HG03159 (cell line): ENCODE data around the gene CTNNBIP1.

Experiments used
- ATAC-seq: cut with Tn5 transposase; IDR thresholded peaks from one replicate; pipeline ENCODE4 v1.9.1; 2021; ENCODE audit warnings: mild to moderate bottlenecking, moderate library complexity; ENCODE audit not compliant: unreplicated experiment

Gene CTNNBIP1

DNA sequence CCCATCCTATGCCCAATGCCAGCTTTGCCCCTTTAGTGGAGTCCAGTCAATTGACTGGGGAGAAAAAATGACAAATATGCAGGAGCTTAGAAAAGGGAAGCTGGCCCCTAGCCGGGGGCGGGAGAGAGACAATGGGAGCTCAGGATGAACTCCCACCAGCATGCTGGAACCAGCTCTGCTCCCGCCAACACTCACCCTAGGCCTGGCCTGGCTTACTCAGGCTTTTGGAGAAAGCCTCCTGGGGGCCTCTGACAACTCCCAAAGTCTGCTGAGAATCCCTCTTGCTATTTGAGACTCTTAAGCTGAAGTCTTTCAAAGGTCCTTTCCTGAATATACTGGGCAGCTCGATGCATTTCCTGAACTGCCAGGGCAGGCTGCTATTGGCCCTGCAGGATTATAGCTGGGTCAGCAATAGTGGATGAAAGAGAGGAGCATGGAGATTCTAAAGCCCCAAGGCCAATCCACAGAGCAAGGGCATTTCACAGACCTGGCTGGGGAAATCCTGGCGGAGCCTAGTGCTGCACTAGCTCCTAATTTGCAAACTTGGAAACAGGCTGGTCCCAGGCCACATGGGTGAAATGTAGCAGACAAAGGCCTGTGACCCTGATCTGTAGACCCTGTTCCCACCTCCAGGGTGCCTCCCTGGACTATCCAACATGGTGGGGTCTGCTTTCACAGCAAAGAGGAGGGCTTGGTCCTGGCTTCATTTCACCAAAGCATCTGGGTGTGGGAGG is 50.6 kb downstream of the CTNNBIP1 start:
- no peak for ATAC-seq

- no peak for ATAC-seq
Observed at GRCh38 chr1:9858293-9859035, 51.6 kb downstream of the CTNNBIP1 start.

DNA sequence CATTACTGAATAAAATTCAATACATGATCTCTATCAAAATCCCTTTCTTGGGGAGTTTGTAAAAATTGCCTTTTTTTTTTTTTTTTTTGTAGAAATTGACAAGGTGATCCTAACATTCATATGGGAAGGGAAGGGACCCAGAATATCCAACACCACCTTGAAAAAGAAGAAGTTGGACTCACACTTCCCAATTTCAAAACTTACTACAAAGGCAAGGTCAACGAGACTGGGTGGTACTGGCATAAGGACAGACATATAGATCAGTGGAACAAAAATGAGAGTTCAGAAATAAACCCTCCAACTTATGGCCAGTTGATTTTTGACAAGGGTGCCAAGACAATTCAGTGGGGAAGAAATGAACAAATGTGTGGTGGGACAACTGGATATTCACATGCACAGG is 54.9 kb downstream of the CTNNBIP1 start:
- ATAC-seq, result no peak

GRCh38 chr1:9853249-9853595 is 56.8 kb downstream of the CTNNBIP1 start:
- no peak for ATAC-seq

GRCh38 chr1:9852410-9853248 is 57.4 kb downstream of the CTNNBIP1 start:
- no peak for ATAC-seq

- ATAC-seq, result no peak
Observed at GRCh38 chr1:9852004-9852403, 58.1 kb downstream of the CTNNBIP1 start.

DNA sequence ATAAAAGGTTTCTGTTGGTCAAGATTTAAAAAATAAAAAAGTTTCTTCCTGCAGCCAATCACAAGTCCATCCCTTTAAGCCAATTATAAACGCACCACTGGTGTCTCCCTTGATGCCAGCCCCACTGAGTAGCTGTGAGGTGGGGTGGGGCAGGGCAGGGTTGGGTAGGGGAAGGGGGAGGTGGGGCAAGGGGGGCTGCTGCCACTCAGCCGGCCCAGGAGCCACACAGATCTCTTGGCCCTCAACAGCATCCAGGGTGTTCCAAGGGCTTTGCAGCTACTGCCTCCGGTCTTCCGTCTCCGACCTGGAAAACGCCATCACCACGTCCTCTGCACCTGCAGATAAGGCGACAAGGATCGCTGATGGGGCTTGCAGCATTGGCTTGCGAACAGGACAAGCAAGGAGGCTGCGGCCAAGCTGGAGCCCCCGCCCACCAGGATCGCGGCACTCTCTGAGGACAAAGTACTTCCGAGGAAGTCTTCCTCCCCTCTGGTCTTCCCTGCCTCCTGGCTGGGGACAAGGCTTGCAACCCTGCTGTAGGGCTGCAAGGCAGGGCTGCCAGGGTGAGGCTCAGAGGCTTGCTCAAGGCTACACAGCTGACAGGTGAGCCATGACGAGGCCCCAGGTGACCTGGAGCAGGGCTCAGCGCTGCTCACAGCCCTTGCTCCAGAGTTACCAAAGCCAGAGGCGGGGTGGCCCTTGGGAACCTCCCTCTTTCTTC is 59.5 kb downstream of the CTNNBIP1 start:
- peak; percentile 13 for ATAC-seq

DNA sequence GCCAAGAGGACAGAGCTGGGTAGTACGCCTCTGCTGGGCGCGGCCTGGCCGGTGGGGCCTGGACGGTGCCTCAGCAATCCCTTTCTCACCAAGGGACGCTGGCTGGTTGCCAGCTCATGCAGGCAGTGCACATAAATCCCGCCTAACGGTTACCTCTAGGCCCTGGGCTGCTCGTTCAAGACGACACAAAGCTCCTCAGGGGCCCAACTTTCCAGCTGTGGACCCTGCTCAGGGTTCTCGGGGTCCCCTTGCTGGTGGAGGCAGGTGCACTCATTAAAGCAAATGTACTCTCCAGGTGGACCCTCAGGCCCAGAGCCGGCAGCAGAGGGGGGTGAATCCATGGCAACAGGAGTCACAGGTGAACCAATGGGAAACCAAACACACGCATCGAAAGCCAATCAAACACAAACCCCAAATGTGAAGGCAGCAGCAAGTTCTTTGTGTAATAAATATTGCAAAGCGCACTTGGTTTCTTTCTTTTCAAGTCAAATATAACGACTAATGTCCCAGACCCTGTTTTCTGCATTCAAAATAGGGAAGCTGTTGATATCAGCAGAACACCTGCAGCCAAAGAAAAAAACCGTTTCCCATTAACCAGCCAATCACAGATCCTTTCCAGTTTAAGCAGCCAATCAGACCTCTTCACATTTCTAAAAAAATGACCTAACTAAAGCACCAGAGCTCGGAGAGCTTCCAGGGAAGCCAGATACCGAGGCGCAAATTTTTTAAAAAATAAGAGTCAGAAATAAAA is 60.2 kb downstream of the CTNNBIP1 start:
- peak; percentile 61 for ATAC-seq

DNA sequence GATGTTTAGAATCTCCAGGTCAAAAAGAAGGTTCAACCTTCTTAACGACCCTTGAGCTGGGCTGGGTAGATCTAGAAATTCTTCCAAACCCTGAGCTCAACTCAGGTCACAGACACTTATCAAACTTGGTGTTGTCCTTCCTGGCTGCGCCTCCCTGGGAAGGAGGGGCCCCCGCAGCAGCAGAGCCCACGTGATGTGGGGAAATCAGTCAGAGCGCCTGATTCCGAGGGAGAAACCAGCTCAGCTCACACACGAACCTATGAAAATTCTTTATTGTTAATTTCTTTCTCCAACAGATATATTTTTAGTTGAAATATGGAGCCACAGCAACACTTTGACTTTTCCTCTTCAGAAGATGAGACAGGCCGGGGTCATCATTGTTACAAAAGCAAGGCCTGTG is 62.0 kb downstream of the CTNNBIP1 start:
- no peak for ATAC-seq

- no peak for ATAC-seq
Observed at GRCh38 chr1:9847269-9847668, 62.8 kb downstream of the CTNNBIP1 start.

DNA sequence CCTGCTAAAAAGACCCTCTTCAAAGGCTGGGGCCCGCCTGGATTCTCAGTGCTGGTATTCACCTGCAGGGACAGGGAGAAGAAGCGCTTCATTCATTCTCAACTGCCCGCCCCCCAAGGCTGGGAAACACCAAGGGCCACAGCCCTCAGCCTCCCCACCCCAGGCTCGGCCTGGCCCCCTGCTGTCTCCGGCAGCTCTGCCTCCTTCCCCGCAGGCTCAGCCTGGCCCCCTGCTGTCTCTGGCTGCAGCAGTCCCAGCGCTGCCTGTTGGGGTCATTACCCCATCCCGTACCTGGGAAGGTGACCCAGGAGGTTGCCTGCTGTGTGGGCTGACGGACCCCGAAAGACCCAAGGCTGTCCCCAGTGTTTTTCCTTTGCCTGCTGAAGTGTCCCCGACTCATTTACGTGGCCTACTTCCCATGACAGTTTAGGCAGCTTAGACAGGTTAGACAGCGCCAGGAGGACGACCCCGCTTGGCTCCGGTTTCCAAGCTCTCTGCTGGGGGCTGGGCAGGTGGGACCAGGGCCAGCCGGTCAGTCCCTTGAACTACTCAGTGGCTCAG is 63.4 kb downstream of the CTNNBIP1 start:
- no peak for ATAC-seq

DNA sequence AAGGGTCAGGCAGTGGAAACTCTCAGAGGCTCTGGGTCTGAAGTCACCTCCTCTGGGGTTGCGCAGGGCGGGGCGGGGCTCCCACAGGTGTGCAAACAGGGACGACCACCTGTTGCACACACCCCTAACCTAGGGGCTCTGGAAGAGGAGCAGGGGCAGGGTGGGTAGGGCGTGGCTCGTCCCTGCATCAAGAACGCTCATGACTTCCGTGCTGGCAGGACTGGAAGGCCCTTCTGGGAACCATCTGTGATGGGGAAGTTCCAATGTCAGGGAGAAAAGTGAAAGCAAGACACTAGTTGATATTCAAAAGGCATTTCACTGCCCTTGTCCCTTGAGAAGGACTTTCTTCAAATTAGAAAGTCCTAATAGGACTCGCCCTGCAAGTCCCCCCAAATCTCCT is 64.2 kb downstream of the CTNNBIP1 start:
- no peak for ATAC-seq

GRCh38 chr1:9844756-9845155 is 65.3 kb downstream of the CTNNBIP1 start:
- ATAC-seq, result no peak

- no peak for ATAC-seq
Observed at GRCh38 chr1:9844106-9844505, 66.0 kb downstream of the CTNNBIP1 start.

GRCh38 chr1:9843576-9843945 is 66.5 kb downstream of the CTNNBIP1 start:
- ATAC-seq, result no peak

DNA sequence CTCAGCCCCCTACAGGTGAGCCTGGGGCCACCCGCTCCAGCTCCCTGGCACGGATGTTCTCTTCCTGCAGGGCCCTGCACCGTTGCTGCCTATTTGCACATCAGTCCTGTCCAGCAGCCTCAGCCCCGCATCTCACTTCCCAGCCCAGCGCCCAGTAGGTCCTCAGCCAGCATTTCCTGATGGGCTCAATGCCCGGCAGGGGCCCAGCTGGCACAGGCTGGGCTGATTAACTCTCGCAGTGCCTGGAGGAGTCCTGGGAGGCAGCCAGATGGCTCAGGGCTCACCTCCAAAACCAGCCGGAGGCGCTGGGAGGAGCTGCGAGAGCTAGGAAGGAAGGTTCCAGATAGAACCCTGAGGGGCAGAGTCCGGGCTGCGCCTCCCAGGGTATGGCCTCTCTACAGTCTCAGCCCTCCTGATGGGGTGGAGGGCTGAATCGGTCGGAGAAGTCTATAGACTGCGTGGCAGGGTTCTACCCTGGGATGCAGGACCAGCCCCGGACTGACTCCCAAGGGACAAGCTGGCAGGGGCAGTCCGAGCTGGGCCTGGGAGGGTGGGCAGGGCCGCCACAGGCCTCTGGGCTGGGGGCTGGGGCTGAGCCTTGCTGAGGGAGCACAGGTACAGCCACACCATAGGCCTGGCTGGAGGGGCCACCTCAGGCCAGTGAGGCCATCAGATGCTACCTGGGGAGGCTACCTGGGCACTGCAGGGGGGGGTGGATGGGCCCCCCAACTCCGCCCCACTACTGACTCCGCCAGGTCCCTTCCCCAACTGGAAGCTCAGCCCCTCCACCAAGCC is 67.1 kb downstream of the CTNNBIP1 start:
- ATAC-seq, result no peak

DNA sequence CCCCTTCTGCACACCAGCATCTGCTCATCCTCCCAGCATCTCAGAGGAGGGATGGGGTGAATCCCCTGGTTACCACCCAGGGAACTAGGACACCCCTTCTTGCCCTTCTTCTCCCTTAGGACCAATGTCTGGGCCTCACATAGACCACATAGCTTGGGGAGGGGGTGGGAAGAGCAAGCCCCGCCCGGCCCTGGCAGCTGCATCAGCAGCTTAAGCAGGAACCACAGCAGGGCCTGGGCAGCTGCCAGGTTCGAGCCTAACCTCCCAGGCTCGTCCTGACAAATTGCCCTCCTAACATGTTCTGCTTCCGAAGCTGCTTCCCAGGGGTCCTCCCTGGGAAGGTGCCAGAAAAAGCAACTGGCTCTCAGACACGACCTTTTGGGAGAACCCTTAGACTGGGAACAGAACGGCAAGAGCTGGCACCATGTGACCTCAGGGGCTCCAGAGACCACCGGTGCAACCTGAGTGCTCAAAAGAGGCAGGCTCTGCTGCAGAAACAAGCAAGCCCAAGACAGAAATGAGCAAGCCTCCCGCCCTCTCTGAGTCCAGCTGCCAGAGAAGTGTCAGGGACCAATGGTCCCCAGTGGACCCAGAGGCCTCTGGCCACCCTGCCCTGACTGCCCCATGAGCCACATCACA is 67.9 kb downstream of the CTNNBIP1 start:
- ATAC-seq, result no peak

DNA sequence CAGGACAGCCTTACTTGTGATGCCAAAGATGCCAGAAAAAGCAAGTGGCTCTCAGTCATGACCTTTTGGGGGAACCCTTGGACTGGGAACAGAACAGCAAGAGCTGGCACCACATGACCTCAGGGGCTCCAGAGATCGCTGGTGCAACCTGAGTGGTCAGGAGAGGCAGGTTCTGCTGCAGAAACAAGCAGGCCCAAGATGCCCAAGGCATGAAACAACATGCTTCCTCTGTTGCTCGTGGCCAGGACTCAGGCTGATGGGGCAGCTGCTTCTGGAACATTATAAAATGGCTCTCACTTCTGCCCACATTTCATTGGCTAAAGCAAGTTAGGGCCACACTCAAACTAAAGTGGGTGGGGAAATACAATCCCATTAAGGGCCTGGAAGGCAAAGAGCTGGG is 68.6 kb downstream of the CTNNBIP1 start:
- no peak for ATAC-seq

GRCh38 chr1:9840176-9840575 is 69.9 kb downstream of the CTNNBIP1 start:
- no peak for ATAC-seq
